GM12878 (cell line): Measurements from ENCODE around the gene CCDC57.

Experiments used
- BCLAF1 ChIP-seq: fragments of 450-650 bp; IDR thresholded peaks from 2 replicates; pipeline ENCODE4 v1.6.1; 2017; ENCODE audit warnings: antibody characterized with exemption, mild to moderate bottlenecking, moderate library complexity
- ELK1 ChIP-seq: IDR thresholded peaks from 2 replicates; pipeline ENCODE4 v1.6.1; 2012; ENCODE audit warnings: low read depth, low read length, improper control_type of control experiment
- EZH2 ChIP-seq: IDR thresholded peaks from 2 replicates; pipeline ENCODE4 v1.6.1; 2012; ENCODE audit warnings: low read depth, mild to moderate bottlenecking, control low read depth, inconsistent platforms, low read length, borderline replicate concordance; ENCODE audit not compliant: control insufficient read depth
- HCFC1 ChIP-seq: fragments of 150-350 bp; IDR thresholded peaks from 2 replicates; pipeline ENCODE4 v1.6.1; 2014; ENCODE audit warnings: low read length
- JUND ChIP-seq: IDR thresholded peaks from 2 replicates; pipeline ENCODE4 v1.6.1; 2012; ENCODE audit warnings: low read depth, mild to moderate bottlenecking, low read length, improper control_type of control experiment, moderate library complexity
- POLR2AphosphoS5 ChIP-seq: IDR thresholded peaks from 2 replicates; pipeline ENCODE4 v1.6.1; 2011; ENCODE audit warnings: mild to moderate bottlenecking, low read length, inconsistent platforms
- PRDM15 ChIP-seq: fragments of 450-650 bp; formaldehyde crosslinking; IDR thresholded peaks from 2 replicates; pipeline ENCODE4 v1.4.0; 2020; ENCODE audit warnings: mild to moderate bottlenecking, moderate library complexity
- ZNF592 ChIP-seq: fragments of 450-650 bp; IDR thresholded peaks from 2 replicates; pipeline ENCODE4 v1.6.1; 2017; ENCODE audit warnings: mild to moderate bottlenecking, moderate library complexity
- TF ChIP-seq, protein P1 (sequence below), 3 experiments: IDR thresholded peaks in 2 of 3; conservative IDR thresholded peaks in 1 of 3; 2 replicates each; pipeline ENCODE4 v1.5.1; 2011; ENCODE audit warnings: low read depth in 3 of 3, low read length in 3 of 3, mild to moderate bottlenecking in 3 of 3, control low read depth in 2 of 3, moderate library complexity in 2 of 3, inconsistent platforms in 1 of 3, mixed read lengths in 1 of 3; ENCODE audit not compliant: control insufficient read depth in 2 of 3, insufficient read depth in 1 of 3; ENCODE audit errors: extremely low read depth in 1 of 3
- TF ChIP-seq, protein P2 (sequence below): IDR thresholded peaks from 2 replicates; pipeline ENCODE4 v1.6.1; 2011; ENCODE audit warnings: low read depth, low read length, improper control_type of control experiment, borderline replicate concordance

GRCh38 chr17:82073446-82073845, 139.2 kb downstream of the CCDC57 start:
- TF ChIP-seq JUND (no peak), ELK1 (no peak), PRDM15 (CRISPR knock-in tag) (no peak), HCFC1 (no peak), EZH2 (no peak), POLR2AphosphoS5 (no peak), BCLAF1 (no peak), ZNF592 (no peak)
- TF ChIP-seq, protein P1, sequence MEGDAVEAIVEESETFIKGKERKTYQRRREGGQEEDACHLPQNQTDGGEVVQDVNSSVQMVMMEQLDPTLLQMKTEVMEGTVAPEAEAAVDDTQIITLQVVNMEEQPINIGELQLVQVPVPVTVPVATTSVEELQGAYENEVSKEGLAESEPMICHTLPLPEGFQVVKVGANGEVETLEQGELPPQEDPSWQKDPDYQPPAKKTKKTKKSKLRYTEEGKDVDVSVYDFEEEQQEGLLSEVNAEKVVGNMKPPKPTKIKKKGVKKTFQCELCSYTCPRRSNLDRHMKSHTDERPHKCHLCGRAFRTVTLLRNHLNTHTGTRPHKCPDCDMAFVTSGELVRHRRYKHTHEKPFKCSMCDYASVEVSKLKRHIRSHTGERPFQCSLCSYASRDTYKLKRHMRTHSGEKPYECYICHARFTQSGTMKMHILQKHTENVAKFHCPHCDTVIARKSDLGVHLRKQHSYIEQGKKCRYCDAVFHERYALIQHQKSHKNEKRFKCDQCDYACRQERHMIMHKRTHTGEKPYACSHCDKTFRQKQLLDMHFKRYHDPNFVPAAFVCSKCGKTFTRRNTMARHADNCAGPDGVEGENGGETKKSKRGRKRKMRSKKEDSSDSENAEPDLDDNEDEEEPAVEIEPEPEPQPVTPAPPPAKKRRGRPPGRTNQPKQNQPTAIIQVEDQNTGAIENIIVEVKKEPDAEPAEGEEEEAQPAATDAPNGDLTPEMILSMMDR (IDR thresholded peaks at IDR 0.05 in 2 of 3, conservative IDR thresholded peaks at IDR 0.05 in 1 of 3; ENCODE audit: control insufficient read depth in 2 of 3, extremely low read depth in 1 of 3, insufficient read depth in 1 of 3, low read depth in 3 of 3, low read length in 3 of 3): no peak
- TF ChIP-seq, protein P2, sequence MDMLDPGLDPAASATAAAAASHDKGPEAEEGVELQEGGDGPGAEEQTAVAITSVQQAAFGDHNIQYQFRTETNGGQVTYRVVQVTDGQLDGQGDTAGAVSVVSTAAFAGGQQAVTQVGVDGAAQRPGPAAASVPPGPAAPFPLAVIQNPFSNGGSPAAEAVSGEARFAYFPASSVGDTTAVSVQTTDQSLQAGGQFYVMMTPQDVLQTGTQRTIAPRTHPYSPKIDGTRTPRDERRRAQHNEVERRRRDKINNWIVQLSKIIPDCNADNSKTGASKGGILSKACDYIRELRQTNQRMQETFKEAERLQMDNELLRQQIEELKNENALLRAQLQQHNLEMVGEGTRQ: no peak
